ENCODE measurements around the gene ARHGEF1. TPM values are rescaled to one million over a fixed set of nuclear protein-coding genes. Genes with fewer than 3 reads are reported as not detected.
A peak's percentile ranks its signal among the peaks of the same experiment; 100 is the strongest.

Gene ARHGEF1
- total and polyA plus RNA-seq, 2 experiments from 2014 or later = 40.1 to 49.9 TPM

- no peak for TF ChIP-seq CTCF (IDR thresholded peaks at IDR 0.05; ENCODE audit: low read depth, low read length)
- no peak for DNase-seq (ENCODE audit: low read depth in 1 of 2, low spot score in 1 of 2)
These were observed 50.9 kb downstream of the ARHGEF1 start for GRCh38 chr19:41933693-41934426.

GRCh38 chr19:41934849-41935374, 51.9 kb downstream of the ARHGEF1 start:
- Histone ChIP-seq H3K4me1 (ENCODE audit: low read depth) (no peaks in the 10 kb centered on the region), H3K36me3 (no peaks in the 10 kb centered on the region), H3K4me3 (no peak overlapping the region), H3K27me3 (peaks cover 84% of the 10 kb centered on the region), H3K9me3 (ENCODE audit: low read depth) (no peaks in the 10 kb centered on the region), H3K27ac (no peak overlapping the region)
- DNase-seq (ENCODE audit: low read depth in 1 of 2, low spot score in 1 of 2) = peak; percentile 69 to 78
- TF ChIP-seq CTCF (IDR thresholded peaks at IDR 0.05; ENCODE audit: low read depth, low read length) = peak; percentile 99

More at GRCh38 chr19:41933693-41934426, 50.9 kb downstream of the ARHGEF1 start:
- H3K27ac ChIP-seq = no peak overlapping the region
- H3K27me3 ChIP-seq = peaks cover 90% of the 10 kb centered on the region
- H3K4me3 ChIP-seq = no peak overlapping the region
- H3K9me3 ChIP-seq (ENCODE audit: low read depth) = no peaks in the 10 kb centered on the region
- H3K4me1 ChIP-seq (ENCODE audit: low read depth) = no peaks in the 10 kb centered on the region
- H3K36me3 ChIP-seq = no peaks in the 10 kb centered on the region

- Histone ChIP-seq H3K27ac (no peak overlapping the region), H3K4me1 (ENCODE audit: low read depth) (no peaks in the 10 kb centered on the region), H3K9me3 (ENCODE audit: low read depth) (no peaks in the 10 kb centered on the region), H3K4me3 (no peak overlapping the region), H3K27me3 (peaks cover 84% of the 10 kb centered on the region), H3K36me3 (no peaks in the 10 kb centered on the region)
- DNase-seq (ENCODE audit: low read depth in 1 of 2, low spot score in 1 of 2) = no peak
- TF ChIP-seq CTCF (IDR thresholded peaks at IDR 0.05; ENCODE audit: low read depth, low read length) = no peak
These were observed 52.9 kb downstream of the ARHGEF1 start for GRCh38 chr19:41935760-41936415.

- Histone ChIP-seq H3K4me3 (no peak overlapping the region), H3K27me3 (peaks cover 84% of the 10 kb centered on the region), H3K9me3 (ENCODE audit: low read depth) (no peaks in the 10 kb centered on the region), H3K36me3 (no peaks in the 10 kb centered on the region), H3K27ac (no peak overlapping the region), H3K4me1 (ENCODE audit: low read depth) (no peaks in the 10 kb centered on the region)
- TF ChIP-seq CTCF (IDR thresholded peaks at IDR 0.05; ENCODE audit: low read depth, low read length) = no peak
- DNase-seq (ENCODE audit: low read depth in 1 of 2, low spot score in 1 of 2) = no peak
These were observed 53.4 kb downstream of the ARHGEF1 start for GRCh38 chr19:41936416-41936850.

DNA sequence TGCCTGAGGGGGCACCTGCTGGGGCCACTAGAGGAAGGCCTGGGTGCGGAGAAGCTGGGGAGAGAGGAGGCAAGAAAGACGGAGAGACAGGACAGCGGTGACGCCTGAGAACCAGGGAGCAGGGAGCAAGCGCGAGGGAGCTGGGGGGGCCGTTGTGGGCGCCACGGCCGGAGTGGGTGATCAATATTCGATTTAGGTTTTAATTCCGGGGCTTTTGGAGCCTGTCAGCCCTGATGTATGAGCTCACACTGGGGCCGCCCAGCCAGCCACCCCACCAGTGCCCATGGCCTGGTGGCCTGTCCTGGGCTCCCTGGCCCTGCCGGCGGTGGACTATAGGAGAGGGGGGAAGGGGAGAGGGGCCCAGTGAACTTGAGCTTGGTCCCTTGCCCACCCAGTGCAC, 54.0 kb downstream of the ARHGEF1 start:
- Histone ChIP-seq H3K9me3 (ENCODE audit: low read depth) (no peaks in the 10 kb centered on the region), H3K36me3 (no peaks in the 10 kb centered on the region), H3K27me3 (peaks cover 84% of the 10 kb centered on the region), H3K4me1 (ENCODE audit: low read depth) (no peaks in the 10 kb centered on the region), H3K27ac (no peak overlapping the region), H3K4me3 (no peak overlapping the region)
- DNase-seq (ENCODE audit: low read depth in 1 of 2, low spot score in 1 of 2) = no peak
- TF ChIP-seq CTCF (IDR thresholded peaks at IDR 0.05; ENCODE audit: low read depth, low read length) = no peak
